GM18498 (cell line): Measurements from ENCODE around the gene TENT5C.

ENCODE experiments used
- ATAC-seq: cut with Tn5 transposase; IDR thresholded peaks from one replicate; pipeline ENCODE4 v1.9.1; 2021; ENCODE audit warnings: mild to moderate bottlenecking, moderate library complexity; ENCODE audit not compliant: unreplicated experiment

Gene TENT5C

DNA sequence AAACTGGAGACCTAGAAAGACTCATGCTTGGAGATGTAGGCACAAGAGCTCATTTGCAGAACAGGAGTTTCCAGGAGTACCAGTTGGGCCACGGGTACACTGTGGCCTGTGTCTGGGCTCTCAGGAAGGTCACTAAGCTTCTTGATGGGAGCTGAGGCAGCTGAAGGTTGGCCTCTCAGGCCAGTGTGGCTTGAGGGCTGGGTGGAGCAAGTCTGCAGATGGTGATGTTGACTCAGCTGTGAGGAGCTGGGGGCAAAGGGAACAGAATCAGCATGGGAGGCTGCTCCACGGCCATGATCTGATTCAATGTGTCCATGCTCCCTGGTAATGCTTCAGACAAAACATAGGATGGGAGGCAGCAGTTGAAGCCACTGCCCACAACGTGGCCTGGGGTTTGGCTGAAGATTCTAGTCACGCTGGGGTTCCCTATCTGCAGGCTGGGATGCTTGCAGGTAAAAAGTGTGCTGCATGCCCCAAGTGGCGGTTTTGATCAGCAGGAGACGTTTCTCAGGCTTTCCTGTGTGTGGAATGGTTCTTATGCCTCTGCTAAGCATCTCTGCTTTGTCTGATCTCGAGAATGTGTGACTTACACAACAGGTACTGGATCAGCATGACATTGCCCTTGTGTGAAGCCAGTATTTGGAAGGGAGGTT lies 15.4 kb upstream of the TENT5C start:
- no peak for ATAC-seq

DNA sequence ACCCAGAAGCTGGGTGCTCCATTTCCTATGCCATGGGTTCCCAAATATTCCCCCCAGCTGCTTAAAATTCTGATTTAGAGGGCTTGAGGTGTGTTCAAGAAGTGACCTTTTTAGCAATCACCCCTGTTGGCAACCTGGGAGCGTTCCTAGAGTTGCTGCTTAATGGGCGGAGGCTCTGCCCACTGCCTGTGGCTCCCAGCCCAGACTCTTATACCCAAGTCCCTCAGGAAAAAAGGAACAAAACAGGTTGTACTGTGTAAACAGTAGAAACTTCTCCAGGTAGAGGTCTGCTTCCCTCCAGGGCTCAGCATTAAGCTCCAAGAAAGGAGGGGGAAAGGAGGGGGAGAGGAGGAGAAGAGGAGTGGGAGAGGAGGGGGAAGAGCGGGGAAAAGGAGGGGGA lies 14.6 kb upstream of the TENT5C start:
- ATAC-seq, result no peak

DNA sequence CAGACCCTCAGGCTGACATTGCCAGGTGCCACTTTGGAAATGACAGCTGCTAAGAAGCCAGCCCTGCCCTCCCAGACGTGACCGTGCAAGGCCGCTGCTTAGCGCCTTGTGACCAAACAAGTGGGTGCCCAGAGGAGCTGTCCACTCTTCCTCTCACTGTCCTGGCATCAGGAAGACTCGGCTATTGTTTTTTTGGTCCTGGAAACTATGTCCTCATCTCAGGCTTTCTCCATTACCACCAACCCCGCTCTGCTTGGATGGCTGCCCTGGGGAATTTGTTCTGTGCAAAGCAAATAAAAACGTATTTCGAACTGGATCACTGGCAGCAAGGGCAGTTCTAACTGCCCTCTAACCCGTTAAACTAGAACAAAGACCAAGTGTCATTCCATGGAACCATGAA lies 13.7 kb upstream of the TENT5C start:
- no peak for ATAC-seq

DNA sequence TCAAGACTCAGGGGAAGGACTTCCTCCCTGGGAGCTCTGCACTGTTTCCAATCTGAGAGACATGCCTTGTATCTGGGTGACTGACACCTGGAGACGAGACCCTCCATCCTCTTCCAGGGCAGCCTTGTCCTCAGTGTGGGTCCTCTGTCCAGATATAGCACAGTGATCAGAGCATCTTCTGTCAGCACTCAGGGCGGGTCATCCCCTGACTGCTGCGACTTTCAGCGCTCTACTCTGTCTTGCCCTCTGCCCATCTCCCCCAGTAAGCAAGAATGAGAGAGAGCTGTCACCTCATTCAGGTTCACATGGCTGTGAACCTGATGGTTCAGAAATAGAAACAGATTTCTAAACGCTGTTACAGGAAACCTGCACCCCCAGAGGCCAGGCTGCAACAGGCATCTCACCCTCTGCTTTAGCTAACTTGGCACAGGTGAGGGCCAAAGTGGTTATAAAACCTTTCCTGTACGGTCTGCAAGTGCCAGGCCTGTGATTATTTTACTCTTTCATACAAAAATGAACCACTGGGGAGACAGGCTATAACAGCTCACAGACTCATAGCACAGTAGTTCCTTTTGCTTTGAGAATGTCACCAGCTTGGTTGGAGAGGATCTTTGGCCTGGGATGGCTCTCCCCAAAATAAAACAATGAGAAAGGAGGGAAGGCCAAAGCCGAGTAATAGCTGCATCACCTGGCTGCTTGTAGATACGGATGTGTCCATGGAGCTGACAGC lies 11.4 kb upstream of the TENT5C start:
- ATAC-seq, result no peak

DNA sequence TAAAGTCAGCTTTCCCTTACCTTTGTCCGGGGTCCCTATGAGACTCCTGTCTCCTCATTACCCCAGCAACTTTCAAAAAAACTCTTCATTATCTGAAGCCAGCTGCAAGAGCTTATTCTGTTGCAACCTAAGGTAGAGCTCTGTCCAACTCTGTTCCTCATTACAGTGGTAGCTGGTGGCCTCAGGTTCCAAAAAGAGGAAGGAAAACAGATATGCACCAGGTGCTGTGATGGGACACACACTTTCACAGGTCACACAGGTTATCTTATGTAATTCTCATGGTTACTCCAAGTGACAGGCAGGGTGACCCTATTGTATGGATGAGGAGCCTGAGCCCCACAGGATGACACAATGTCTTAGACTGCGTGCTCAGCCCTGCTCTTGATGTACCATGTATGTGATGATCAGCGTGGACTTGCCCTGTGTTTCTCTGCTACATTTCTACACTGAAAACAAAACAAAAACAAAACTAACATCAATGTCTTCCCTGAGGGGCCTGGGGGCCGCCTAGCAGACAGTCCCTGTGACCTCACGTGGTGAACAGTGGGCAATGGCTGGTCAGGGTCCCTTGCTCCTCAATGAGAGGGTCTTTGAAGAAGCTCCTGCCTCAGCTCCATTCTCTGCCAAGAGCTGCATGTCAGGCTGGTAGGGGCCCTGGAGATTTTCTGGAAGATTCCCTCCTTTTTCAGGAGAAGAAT lies 9.7 kb upstream of the TENT5C start:
- ATAC-seq, result no peak

DNA sequence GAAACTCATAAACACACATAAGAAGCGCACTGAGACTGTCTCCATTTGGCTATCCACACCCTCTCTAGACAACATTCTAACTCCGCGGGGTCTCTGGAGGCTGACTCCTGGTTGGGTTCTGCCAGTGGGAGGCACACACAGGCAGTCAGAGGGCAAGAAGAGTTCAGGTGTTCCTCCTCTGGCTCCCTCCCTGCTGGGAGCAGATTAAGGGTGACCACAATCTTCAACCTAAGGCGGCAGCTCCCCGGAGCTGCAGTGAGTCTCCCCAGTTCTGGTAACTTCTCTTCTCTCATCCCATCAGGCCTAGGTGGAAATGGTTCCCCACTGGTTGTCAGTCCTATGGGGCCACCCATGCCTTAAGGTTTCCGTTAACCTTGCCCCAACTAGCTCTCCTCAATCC lies 7.4 kb upstream of the TENT5C start:
- ATAC-seq, result no peak

DNA sequence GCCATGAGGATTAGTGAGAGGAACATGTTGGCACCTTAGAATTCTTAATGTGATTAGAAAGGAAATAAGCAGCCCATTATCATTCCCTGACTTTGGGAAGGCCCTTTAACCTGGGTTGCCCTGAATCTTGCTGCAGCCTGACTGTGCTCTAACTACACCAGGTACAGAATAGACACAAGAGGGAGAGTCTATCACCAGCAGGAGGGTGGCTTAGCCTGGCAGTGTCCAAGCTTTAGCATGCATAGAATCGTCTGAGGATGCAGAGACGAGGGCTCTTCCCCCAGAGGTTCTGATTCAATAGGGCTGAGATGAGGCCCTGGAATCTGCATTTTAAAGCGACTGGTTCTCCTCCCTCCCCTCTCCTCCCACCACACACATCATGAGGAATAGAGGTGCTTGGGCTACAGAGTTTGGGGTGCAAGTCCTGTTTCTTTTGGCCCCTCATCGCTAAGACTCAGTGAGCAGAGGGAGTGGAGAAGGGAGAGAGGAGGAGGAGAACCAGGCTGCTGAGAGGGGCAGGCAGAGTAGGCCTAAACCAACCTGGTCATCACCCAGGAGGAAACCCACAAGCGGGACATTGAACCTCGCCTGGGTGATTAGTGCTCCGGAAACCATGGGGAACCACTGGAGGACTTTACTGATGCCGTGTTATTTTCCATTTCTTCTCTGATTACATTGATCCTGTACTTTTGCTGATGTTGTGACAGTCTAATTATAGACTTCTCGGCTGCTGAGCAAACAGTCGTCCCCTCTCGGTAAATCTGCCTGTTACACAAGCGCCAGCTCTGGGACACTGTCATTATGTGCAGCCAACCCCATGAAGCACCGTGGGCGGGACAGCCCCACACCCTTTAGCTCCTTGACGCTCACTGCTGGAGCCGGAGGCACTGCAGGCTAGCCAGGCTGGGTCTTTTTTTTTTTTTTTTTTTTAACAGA lies 6.3 kb upstream of the TENT5C start:
- ATAC-seq, result no peak

DNA sequence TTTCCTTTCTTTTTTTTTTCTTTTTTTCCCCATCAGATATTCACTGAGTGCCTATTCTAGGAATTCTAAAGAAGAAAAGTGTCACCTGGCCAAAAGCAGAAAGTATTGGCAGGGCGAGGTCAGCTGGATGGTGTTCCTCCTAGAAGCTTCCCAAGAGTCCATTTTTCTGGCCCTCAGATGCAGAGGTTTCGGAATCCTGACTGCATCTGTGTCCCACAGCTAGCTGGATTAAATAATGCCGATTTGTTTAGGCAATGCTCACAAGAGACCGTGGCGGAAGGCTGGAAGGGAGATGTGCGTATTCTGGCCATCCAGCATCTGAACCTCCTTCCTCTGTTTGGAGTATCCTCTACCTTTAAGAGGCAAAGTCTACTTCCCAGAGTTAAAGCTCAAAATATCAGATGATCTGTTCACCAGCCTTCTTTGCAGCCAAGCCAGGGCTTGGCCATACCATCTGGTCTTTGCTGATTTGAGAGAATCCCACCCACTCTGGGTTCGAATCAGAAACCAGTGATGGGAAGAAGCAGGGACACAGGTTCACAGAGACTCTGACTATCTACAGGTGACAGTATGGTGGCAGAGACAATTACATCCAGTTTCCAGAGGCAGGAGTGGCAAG lies 5.4 kb upstream of the TENT5C start:
- no peak for ATAC-seq

DNA sequence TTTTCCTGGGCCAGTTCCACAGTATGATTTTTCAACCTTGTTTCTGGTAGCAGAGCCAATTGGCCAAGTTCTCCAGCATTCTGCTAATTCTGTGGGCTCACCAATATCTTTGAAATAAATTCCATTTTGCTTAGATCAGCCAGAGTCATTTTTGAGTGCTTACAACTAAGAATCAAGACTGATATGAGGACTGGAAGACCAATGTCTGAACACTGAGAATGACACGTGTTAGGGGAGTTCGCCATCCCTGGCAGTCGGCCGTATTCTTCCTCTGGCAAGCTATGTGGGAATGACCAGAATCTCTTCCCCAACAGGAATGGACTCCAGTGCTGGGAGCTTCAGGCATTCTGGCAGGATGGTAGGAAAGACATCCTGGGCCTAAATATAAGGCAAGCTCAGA lies 4.9 kb upstream of the TENT5C start:
- ATAC-seq, result no peak

DNA sequence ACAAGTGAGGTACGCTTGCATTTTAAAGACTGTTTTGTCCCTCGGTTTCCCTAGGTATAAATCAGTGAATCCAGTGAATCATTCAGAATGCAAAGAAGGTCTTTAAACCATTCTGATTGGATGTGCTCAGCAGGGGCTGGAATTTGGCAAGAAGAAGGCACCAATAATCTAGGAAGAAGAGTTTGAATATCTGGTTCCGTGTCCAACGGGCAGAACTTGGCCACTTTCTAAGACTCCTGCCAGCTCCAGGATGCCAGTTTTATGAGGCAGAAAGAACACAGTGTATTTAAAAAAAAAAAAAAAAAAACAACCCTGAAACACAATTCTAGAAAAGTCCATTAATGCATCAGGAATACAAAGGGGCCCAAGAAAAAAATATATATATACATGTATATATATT lies 3.0 kb upstream of the TENT5C start:
- ATAC-seq, result no peak

DNA sequence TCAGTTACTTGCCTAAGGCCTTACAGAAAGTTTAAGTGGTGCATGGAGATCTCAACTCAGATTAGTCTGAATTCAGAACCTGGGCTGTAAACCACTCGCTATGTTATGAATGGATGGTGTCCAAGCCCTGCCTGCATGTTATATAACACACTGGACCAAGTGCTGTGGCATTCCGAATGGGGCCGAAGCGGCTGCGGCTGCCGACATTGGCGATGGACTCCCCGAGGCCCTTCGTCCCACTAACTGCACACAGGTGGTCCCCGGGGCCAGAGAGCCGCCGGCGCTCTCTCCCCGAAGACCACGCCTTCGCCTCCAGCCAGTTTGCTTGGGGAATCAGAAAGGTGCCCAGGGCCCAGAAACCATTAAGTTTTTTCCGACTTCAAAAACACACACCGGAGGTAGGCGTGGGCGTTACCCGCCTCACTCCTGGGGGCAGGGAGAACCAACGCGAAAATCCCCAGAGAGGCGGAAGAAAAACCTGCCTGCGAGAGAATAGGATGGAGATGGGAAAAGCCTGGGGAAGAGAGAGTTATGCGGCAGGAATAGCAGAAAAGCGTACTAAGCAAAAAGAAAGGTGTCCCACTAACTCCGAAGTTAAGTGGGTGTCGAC lies 579 bp upstream of the TENT5C start:
- peak; percentile 21 for ATAC-seq

DNA sequence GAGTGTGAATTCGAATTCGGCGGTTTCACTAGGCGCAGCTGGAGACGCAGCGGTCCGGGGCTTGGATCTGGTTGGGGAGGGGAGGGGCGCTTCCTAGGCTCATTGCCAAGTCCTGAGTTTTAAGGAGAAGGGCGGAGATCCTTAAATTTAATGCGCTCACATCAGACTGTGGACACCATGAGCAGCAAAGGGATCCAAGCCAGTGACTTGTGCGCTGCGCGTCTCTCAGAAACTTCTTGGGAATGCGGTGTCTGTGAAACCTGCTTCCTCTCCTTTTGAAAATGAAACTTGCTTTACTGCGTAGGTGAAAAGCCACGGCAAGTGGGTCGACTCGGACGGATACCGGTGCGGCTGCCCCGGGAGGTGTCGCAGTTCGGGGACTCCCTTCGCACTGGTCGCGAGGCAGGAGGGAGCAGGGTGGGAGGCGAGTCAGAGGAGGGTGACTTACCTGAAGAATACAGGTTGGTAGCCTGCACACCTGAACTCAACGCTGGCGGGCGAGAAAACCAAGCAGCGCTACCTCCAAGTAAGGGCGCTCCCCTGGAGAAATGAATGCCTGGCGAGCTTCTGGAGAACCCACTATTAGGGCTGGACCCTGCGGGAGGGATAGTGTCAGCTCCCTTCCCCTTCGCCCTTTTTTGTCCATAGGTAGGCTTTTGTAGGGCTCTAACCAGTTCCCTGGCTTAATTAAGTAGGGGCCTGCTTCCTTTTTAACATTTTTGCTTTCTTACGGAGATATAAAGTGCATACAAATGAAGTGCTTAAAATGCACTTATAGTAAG lies 992 bp downstream of the TENT5C start:
- peak; percentile 20 for ATAC-seq

DNA sequence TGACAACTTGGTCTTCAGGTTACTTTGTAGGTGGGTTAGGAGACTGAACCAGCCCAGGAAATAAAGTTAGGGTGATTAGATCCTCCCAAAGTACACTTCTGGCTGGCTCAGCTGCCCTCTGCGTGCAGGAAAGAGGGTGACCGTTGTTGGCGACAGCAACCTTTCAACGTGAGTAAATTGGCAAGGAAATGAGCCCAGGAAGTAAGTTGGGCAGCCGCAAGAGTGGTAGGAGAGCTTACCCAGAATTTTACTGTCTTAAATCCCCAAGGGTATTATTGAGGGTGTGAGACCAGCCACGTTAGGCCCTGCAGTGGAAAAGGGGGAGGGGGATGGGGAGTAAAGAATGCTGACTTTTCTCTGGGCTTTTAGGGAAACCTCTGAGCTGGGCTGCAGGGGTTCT lies 1.6 kb downstream of the TENT5C start:
- no peak for ATAC-seq

DNA sequence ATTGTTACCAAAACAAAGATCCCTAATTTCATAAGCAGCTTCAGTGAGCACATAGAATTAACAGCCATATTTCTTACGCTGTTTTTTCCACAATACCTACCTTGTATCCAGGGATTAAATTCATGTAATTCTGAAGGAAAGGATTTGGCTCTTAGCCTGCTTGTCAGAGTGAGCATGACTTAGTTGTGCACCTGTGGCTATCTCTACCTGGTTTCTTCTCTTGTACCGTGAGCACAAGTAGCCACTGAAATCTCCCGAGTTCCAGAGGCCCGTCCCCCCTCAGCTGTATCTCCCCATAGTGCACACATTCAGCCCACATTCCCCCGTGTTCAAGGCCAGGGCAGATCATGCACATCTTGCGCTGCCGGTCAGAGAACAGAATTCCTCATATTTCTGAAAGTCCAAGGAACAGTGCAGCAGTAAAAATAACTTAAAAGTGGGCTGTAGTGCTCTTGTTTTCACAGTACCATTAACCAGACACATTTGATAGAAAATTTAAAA lies 2.3 kb downstream of the TENT5C start:
- ATAC-seq, result no peak

DNA sequence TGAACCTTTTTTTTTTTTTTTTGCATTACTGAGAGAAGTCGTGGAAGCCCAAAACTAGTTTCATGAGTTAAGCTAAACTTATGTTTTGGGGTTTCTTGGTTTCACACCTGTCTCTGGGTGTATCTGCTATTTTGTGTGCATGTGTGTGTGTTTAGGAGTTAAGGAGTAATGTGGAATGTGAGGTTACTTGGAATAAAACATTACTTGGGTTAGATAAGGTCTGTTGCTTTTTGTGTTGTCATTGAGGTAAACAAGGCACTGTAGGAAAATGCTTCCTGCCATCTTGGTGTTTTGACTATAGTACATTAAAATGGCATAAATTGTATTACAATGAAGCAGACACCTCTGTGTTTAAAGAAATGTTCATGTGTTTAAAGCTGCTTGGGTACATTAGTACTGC lies 2.9 kb downstream of the TENT5C start:
- ATAC-seq, result no peak

DNA sequence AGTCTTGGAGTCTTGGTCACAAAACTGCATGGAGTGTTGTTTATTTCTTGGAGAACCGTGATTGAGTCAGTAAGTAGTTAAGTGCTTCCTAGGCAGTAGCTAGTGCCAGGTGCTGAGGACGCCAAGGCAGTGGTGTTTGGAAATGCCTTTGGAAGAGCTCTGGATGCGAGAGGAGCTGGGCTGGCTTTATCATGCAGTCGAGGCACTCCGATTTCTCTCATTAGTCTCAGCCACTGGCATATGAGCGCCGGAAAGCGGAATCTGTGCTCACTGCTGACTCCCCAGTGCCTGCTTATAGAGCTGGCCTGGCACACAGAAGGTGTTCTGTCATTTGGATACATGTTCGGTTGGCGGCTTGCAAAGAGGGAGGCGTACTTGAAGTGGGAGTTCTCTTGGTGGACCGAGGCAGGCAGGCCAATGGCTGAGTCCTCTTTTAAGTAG lies 3.6 kb downstream of the TENT5C start:
- ATAC-seq, result no peak

DNA sequence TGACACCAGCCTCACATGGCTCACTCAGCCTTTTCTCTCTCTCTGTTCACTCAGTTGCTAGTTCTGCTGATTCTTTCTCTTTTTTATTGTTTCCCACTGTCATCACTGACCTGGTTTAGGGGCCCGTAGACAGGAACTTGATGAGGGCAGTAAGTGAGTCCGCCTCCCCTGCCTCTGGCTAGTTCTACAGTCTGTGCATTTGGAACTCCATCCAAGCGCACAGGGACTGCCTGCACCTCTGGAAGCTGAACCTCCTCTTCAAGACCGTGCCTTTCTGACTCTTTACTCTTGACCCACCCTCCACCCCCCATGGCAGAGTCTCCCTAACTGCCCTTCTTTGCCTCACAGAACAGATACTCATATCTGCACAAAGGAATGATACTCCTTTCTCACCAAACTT lies 4.2 kb downstream of the TENT5C start:
- no peak for ATAC-seq

DNA sequence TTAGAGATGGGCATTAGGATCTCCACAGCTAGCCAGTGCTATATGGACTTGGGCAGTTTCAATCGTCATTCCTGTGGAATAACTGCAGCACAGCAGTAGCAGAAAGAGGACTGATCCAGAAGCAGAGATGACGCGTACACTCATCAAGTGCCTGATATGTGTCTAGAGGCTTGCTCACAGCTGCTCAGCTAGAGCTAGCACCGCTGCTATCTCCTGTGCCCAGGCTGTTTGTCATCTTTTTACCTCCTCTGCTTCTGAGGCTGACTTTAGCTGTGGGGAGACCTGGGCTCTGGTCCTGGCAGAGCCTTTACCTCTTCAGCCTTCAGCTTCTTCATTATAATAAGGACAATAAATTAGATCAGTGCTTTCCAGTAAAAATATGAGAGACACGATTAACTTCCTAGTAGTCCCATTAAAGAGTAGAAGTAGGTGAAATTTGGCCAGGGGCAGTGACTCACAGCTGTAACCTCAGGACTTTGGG lies 5.3 kb downstream of the TENT5C start:
- ATAC-seq, result no peak

DNA sequence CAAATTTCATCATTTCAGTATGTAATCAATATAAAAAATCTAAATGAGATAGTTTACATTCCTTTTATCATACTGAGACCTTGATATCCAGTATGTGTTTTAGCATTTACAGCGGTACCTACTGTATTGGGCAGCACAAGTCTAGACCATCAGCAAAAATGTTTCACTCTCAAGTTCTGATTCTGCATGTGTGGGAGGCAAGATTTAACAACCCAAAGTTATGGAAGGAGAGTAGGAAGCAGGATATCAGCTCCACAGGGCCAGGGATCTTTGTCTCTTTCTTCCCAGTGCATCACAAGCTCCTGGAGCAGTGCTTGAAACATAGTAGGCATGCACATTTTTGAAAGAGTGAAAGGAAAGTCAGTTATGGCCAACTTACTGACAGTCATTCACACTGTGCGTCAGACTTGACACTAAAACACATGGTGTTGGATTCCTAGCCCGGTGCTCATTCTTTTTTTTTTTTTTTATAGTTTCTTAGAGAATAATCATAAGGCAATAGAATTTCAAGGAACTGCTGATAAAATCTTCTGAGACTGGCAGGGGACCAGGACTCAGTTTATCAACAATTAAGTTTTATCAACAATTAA lies 6.1 kb downstream of the TENT5C start:
- no peak for ATAC-seq
